HL-60 (cell line): ENCODE results near the gene ANKRD17.

Experiments used
- DNase-seq, 2 experiments: peaks; one replicate each; pipeline ENCODE4 v3.0.0-alpha.2; 2010 to 2020; ENCODE audit warnings: low read depth in 1 of 2, low spot score in 1 of 2
- H3K27ac ChIP-seq: fragments of 250-450 bp; sonication (Bioruptor Pico); replicated peaks from 2 replicates; pipeline ENCODE4 v1.5.1; 2020; ENCODE audit warnings: mild to moderate bottlenecking, moderate library complexity
- H3K27me3 ChIP-seq: fragments of 250-450 bp; sonication (Bioruptor Pico); 2 replicates; pipeline ENCODE4 v1.5.1; 2021; ENCODE audit warnings: mild to moderate bottlenecking, moderate library complexity; ENCODE audit not compliant: insufficient read depth, poor library complexity, severe bottlenecking
- H3K4me3 ChIP-seq: replicated peaks from 2 replicates; pipeline ENCODE4 v1.5.1; 2011; ENCODE audit warnings: mild to moderate bottlenecking, control low read depth, low read length; ENCODE audit not compliant: insufficient read depth
- CTCF ChIP-seq: IDR thresholded peaks from one replicate; pipeline ENCODE4 v1.5.1; 2011; ENCODE audit warnings: low read length, control low read depth, inconsistent platforms; ENCODE audit not compliant: insufficient read depth
- GABPA ChIP-seq: IDR thresholded peaks from 2 replicates; pipeline ENCODE4 v1.6.1; 2012; ENCODE audit warnings: low read depth
- POLR2AphosphoS5 ChIP-seq: IDR thresholded peaks from 2 replicates; pipeline ENCODE4 v1.6.1; 2012; ENCODE audit warnings: low read depth
- REST ChIP-seq: IDR thresholded peaks from 2 replicates; pipeline ENCODE4 v1.6.1; 2012; ENCODE audit warnings: low read depth; ENCODE audit not compliant: insufficient replicate concordance
- SPI1 ChIP-seq: IDR thresholded peaks from 2 replicates; pipeline ENCODE4 v1.6.1; 2012; ENCODE audit warnings: low read depth, mild to moderate bottlenecking, borderline replicate concordance

ANKRD17 gene

GRCh38 chr4:73129319-73129718 lies 129.3 kb downstream of the ANKRD17 start:
- no peak overlapping the region for H3K27ac ChIP-seq
- H3K4me3 ChIP-seq = no peak overlapping the region
- no peaks in the 10 kb centered on the region for H3K27me3 ChIP-seq
- no peak for TF ChIP-seq CTCF
- no peak for TF ChIP-seq GABPA
- no peak for TF ChIP-seq REST
- no peak for TF ChIP-seq SPI1
- no peak for TF ChIP-seq POLR2AphosphoS5
- DNase-seq = no peak

- H3K27me3 ChIP-seq = no peaks in the 10 kb centered on the region
- H3K4me3 ChIP-seq = no peak overlapping the region
- DNase-seq = peak in 1 of 2 experiments; percentile 9
- TF ChIP-seq REST = no peak
- no peak for TF ChIP-seq CTCF
- TF ChIP-seq SPI1 = no peak
- no peak for TF ChIP-seq GABPA
- no peak for TF ChIP-seq POLR2AphosphoS5
- no peak overlapping the region for H3K27ac ChIP-seq
Measured at GRCh38 chr4:73127839-73128453, 130.7 kb downstream of the ANKRD17 start.

- Histone ChIP-seq H3K4me3 (no peak overlapping the region), H3K27ac (no peak overlapping the region), H3K27me3 (no peaks in the 10 kb centered on the region)
- TF ChIP-seq GABPA = no peak
- TF ChIP-seq POLR2AphosphoS5 = no peak
- no peak for TF ChIP-seq SPI1
- no peak for TF ChIP-seq CTCF
- TF ChIP-seq REST = no peak
- no peak for DNase-seq
Measured at GRCh38 chr4:73109493-73109892, 149.1 kb downstream of the ANKRD17 start.
